HG03139 (cell line): ENCODE results near the gene FAM107B.
A peak's percentile ranks its signal among the peaks of the same experiment; 100 is the strongest.
"Not testable (repeated sequence)": the region's sequence is repeated elsewhere in the genome, so short reads cannot be mapped to it uniquely, and the experiment has no call there.

Experiments used
- ATAC-seq: cut with Tn5 transposase; IDR thresholded peaks from one replicate; pipeline ENCODE4 v1.9.1; 2021; ENCODE audit not compliant: unreplicated experiment

Gene FAM107B

DNA sequence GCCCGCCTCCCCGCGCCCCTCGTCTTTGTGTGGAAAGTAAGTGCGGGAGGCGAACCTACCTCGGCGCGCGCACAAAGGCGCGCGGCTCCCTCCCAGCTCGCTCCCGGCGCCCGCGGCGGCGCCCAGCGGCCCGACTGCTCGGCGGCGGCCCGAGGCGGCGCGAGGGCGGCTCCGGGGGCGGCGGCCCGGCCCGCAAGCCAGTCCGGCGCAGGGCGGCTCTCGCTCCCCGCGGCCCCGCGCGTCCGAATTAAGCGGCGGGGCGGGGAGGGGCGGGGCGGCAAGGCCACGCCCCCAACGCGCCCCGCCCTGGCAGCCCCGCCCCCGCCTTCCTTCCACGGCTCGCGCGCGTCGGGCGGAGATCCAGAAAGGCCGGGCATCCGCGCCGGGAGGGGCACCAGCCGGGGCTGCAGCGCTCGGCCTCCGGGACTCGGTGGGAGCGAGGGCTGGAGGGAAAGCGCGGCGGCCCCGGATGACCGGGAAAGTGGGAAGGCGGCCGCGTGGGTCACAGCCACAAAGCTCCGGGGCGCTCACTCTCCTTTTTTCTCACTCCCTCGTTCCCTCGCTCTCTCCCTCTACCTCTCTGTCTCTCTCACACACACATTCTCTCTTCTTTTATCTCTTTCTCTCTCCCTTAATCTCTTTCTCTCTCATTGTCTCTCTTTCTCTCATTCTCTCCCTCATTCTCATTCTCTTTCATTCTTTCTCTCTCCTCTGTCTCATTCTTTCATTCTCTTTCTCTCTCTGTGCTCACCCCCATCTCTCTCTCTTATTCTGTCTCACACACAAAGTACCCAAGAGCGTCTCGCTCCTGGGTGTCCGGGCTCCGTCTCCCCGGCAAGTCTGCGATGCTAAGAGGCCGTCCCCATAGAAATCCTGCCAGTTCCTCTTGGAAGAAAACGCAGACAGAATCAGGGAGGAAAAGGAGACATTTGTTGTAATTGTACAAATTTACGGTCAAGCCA is 170.2 kb downstream of the FAM107B start:
- peak; percentile 41 for ATAC-seq

DNA sequence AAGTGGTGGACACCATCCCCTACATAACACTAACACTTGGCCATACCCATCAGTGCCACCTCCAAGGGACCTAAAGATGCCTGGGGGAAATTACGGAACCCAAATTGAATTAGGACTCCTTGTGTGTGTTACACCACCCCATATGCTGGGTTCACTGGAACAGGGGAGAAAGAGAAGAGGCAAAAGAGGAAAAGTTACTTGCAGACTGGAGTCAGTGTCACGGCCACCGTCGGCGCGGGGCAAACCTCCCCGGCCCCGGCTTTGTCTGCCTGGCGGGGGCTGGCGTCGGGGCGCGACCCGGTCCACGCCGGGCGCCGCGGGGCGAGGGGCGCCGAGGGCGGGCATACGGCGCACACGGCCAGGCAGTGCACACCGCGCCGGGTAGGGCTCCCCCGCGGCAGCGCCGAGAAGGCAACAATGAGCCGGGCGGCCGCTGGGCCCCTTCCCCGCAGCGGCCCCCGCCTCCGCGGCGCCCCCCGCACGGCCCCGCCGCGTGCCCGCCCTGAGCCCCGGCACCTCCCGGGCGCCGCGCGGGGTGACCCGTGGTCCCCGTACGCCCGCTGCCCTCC is 171.1 kb downstream of the FAM107B start:
- peak; percentile 4 for ATAC-seq

DNA sequence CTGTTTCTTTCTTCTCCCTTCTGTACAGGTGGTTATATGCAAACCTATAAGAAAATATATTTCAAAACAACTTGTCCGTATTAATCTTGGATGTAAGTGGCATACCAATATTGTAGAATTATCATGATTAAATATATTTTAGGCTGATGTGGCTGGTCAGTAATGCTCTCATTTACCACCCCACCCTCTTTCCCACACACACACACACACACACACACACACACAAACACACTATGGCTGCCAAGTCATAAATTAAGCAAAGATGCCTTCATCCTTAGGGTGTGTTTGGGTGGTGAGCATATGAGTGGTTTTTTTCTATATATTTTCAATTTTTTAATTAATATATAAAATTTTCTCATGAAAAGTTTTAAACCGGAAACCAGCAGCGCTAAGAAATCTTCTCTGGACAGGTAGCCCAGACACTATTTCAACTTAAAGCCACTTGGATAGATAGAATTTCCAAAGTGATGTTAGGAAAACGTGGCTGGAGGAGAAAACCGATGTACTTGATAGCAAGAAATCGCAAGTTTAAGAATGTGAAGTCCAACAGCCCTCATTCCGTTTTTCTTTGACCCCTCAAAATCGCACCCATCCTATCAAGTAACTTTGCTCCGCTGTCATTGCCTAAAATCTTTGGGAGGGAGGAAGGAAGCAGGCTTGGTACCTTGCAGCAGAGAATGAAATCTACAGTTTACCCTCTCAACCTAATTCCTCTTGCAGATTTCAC is 171.7 kb downstream of the FAM107B start:
- no peak for ATAC-seq

GRCh38 chr10:14601872-14602725 is 172.6 kb downstream of the FAM107B start:
- peak; percentile 42 for ATAC-seq

- ATAC-seq, result no peak
Measured at GRCh38 chr10:14601326-14601725, 173.4 kb downstream of the FAM107B start.

DNA sequence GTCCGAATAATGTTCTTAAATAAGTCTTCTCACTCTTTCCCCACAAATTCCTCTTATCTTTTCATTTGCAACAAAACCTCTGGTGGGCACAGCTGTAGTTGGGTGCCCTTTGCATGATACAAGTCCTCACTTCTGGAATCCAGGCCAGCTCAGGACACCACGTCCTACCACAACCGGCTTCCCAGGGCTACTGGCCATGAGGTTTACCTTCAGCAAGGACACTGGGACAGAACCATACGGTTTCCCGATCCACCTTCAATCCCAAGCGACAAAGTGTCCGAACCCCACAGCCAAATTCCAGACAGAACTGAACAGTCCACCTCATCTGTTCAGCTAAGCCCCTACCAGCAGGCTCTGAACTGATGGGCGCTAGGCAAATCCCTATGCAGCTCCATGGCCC is 174.6 kb downstream of the FAM107B start:
- no peak for ATAC-seq

DNA sequence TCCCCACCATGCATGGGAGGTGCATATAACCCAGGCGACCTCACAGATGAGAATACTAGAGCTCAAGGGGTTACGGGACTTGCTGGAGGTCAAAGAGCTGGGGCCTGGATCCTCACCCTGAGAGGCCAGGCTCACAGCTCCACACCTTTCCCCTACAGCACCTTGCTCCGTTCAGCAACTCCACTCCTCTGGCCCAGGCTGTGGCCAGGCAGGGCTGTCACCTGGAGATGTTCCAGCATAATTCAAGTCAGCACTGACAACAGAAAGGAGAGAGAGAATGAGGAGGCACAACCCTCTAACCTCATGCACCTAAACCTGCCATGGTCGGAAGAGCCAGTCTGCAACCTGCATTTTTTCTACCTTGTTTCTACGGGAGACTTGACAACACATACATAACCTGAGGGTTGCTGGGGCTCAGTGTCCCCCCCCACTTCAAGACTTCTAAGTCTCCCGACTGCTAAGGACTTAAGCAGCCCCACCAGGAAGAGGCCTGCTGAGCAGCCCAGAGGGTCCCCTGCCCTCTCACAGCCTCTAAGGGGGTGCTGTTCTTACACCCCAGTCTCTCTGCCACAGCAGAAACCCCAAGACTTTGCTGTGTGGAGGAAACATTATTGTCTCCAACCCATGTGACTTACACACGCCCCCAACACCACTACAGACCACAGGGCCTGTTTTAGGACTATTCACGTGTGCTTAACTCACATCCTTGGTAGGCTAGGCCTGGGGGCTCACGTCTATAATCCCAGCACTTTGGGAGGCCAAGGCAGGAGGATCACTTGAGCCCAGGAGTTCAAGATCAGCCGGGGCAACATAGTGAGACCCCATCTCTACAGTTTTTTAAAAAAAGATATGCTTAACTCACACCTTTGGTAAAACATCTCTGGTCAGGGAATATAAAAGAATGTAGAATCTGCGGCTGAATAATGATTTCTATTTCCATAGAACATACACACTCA is 175.6 kb downstream of the FAM107B start:
- no peak for ATAC-seq

DNA sequence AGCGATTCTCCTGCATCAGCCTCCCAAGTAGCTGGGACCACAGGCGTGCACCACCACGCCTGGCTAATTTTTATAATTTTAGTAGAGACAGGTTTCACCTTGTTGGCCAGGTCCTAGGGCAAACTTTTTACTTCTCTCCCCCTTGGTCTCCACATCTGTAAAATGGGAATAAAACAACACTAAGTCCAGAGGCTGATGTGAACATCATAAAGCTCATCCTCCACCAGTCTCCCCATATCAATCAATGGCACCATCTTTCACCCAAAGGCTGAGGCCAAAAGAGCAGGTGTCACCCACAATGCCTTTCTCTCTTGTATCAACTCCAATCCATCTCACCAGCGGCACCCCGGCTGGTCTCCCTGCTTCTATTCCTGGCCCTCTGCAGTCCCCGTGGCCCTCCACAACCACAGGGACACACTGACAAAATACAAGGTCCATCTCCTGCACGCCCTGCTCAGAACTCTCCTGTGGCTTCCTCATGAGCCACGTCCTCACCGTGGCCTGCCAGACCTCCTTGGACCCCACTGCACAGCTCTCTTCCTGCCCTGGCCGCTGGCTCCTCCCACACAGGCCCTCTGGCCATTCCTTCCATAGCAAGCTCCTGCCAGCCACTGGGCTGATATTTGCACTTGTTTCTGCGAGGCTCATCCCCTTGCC is 179.0 kb downstream of the FAM107B start:
- ATAC-seq, result no peak

DNA sequence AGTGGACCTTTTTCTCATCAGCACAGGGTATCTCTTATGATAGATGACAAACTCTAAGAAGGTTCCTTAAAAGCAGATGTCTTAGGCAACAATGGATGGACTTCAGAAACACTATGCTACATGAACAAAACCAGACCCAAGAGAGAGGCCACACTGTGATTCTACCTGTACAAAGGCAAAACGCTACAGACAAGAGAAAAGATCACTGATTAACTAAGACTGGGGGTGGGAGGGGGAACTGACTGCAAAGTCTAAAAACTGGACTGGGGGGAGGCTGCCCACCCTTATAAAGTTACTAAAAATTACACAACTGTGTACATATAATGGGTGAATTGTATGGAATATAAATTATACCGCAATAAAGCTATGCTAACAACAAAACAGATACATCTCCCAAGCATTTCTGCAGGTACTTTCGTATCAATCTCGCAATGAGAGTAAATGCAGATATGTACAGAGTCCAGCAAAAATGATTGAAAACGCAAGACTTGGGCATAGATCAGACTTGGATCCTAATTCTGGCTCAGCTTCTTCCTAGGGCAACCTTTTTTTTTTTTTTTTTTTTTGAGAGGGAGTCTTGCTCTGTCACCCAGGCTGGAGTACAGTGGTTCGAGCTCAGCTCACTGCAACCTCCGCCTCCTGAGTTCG is 179.7 kb downstream of the FAM107B start:
- no peak for ATAC-seq

DNA sequence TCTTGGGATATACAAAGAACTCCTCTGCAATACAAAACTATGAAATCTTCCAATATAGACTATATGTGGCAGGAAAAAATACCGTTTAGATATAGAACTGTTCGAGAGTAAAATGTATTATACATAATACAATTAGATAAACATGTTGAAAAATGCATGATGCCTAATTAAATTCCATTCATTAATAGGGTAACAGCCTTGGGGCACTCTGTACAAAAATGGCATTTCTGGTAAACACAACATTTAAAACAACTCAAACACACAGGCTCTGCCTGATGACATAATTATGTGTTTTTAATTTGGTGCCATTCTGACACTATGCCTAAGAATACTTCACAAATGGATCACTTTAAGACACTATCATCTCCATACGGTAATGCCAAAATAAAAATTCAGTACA is 180.9 kb downstream of the FAM107B start:
- ATAC-seq, result no peak

DNA sequence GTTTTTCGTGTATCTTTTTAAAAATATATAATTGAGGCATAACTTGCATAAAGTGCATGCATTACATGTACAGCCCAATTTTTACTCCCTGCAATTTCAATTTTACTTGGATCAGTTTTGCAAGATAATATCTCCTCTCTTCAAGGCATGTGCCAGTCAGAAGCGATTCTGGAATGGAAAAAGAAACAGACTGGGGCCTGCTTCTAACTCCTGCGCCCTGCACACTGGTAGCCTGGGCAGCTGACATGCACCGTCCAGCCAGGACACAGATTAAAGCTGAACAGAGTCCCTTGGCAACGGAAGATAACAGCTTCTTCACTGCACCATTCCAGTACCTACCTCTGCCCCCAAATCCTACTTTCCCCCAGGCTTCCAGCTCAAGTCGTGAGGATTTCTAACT is 182.1 kb downstream of the FAM107B start:
- no peak for ATAC-seq

DNA sequence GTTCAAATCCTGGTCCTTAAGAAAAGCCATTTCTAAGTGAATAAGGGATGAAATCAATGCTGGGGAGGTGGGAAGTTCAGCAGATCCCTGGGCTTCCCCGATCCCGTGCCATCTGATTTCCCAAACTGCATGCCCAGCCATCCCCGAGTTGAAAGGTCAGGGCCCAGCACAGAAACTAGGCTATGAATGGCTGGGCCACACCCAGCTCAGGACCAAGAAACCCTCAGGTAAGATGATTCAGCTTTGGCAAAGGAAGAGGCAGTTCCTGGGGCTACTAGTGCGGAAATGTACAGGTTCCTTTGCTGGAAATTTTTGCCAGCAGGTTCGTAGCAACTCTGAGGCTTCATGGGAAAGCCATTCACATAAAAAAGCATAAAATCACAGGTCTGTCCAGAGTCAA is 182.7 kb downstream of the FAM107B start:
- ATAC-seq, result no peak

DNA sequence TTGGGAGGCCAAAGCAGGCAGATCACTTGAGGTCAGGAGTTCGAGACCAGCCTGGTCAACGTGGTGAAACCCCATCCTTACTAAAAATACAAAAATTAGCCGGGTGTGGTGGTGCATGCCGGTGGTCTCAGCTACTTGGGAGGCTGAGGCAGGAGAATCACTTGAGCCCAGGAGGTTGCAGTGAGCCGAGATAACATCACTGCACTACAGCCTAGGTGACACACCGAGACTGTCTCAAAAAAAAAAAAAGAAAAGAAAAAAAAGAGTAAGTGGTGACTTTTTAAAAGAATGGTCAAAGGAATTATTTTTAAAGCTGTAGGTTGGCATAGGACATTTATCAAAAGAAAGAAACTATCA is 185.8 kb downstream of the FAM107B start:
- not testable (repeated sequence) for ATAC-seq

DNA sequence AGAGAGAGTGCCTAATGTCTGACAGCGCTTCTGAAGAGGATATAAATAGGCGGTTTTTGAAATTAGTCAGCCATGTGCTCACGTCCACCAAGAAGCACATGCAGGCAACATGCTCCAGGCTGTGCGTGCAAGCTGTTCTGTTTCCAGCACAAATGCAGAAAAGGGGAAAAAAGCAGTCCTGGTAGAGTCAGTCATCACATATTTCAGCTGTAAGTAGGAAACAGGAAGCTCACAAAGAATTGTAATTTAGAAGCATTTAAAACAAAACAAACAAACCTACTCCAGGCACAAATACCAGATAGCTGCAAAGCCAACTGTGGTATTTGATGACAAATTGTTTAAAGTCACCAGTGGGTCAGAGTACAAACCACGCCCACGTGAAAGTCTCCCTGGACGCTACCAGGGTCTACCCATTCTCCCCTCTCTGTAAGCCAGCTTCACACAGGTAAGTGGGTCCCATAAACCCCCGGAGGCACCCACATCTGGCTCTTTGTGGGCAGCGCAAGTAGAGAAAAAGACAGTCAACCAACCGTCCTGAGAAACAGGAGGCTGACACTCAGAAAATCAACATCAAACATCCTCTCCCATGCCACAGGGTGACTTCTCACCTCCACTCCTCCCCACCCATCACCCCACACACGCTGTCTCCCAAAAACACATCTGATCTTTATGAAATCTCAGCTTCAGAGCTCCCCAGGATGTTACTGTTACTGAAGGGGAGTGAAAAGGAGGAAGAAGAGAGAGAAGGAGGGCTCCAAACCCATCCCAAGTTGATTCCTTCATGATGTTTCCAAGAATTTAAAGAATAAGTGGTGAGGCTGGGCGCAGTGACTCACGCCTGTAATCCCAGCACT is 186.4 kb downstream of the FAM107B start:
- peak; percentile 54 for ATAC-seq

DNA sequence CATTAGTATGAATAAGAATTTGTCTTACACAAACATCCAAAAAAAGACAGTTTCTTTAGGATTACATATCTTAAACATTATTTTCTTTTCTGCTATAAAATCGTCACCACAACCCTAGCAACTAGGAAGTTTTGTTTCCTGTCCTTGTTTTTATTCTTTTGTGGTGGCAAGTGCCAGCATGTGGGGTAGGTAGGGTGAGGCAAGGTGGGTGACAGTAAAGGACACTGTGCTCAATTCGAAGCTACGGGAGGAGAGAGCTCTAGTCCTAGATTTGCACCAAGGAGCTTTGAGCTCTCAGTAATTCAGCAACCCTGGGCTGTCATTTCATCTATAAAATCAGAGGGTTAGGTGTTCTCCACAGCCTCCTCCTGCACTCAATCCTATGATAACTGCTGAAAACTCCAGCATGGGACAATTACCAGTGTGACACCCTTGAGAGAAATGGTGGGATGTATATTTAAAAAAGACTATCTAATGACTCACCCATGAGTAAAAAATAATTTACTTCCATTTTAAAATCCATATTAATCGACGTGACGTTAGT is 187.1 kb downstream of the FAM107B start:
- no peak for ATAC-seq

- ATAC-seq, result no peak
Measured at GRCh38 chr10:14586901-14587300, 187.8 kb downstream of the FAM107B start.
